GM13977 (cell line): ENCODE measurements around the gene FAM120A.

ENCODE experiments used
- DNase-seq: peaks from one replicate; pipeline ENCODE4 v3.0.0; 2012; ENCODE audit warnings: low spot score
- in situ Hi-C: fragments of 300-500 bp; cut with MboI; formaldehyde crosslinking; loops from one replicate; pipeline ENCODE4 v1.12.0; 2022; ENCODE audit warnings: low sequenced_read_pairs, low pct_unique_long_range_greater_than_20kb, mixed read lengths, inconsistent platforms; ENCODE audit not compliant: unreplicated experiment
- TF ChIP-seq, protein P1 (sequence below): IDR thresholded peaks from 2 replicates; pipeline ENCODE4 v1.5.1; 2012; ENCODE audit warnings: mild to moderate bottlenecking, control low read depth; ENCODE audit not compliant: insufficient read depth; ENCODE audit errors: extremely low read depth, missing control alignments

FAM120A gene

DNA sequence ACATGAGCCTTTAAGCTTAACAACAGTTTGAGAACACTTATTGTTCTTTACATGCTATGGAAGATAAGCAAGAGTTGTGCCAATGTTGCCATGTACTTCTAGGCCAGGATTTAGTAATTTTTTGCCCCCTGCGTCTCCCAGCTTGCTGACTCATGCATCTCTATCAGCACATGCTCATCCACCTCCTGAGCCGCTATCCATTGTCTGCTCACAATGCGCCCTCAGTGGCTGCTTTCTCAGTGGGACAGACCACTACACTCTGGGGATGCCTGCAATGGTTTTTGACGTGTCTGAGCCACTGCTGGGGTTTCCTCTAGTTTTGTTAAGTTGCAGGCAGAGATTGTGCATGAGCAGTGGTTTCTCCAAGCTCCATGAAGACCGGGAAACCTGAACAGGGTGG is 74.0 kb downstream of the FAM120A start:
- DNase-seq, result no peak
- in situ Hi-C loops, result no loop called here
- TF ChIP-seq, protein P1, sequence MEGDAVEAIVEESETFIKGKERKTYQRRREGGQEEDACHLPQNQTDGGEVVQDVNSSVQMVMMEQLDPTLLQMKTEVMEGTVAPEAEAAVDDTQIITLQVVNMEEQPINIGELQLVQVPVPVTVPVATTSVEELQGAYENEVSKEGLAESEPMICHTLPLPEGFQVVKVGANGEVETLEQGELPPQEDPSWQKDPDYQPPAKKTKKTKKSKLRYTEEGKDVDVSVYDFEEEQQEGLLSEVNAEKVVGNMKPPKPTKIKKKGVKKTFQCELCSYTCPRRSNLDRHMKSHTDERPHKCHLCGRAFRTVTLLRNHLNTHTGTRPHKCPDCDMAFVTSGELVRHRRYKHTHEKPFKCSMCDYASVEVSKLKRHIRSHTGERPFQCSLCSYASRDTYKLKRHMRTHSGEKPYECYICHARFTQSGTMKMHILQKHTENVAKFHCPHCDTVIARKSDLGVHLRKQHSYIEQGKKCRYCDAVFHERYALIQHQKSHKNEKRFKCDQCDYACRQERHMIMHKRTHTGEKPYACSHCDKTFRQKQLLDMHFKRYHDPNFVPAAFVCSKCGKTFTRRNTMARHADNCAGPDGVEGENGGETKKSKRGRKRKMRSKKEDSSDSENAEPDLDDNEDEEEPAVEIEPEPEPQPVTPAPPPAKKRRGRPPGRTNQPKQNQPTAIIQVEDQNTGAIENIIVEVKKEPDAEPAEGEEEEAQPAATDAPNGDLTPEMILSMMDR, result no peak

DNA sequence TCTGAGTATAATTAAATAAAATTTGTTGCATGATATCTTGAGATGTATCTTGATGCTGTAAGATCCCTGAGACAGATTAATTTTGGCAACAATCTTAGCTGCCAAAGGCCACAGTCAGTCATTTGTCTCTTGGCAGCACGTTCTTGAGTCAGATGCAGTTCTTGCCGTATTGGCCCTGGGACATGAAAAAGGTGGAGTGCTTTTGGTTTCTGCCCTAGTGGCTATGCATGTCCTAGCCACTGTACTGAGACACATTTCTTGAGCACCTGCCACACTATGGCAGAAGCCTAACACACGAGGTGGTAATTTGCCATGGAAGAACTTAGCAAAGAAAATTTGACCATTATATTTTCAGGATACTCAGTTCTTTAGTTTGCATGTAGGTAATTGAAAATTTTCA is 79.9 kb downstream of the FAM120A start:
- TF ChIP-seq, protein P1, result no peak
- no peak for DNase-seq
- in situ Hi-C loops, result no loop called here

DNA sequence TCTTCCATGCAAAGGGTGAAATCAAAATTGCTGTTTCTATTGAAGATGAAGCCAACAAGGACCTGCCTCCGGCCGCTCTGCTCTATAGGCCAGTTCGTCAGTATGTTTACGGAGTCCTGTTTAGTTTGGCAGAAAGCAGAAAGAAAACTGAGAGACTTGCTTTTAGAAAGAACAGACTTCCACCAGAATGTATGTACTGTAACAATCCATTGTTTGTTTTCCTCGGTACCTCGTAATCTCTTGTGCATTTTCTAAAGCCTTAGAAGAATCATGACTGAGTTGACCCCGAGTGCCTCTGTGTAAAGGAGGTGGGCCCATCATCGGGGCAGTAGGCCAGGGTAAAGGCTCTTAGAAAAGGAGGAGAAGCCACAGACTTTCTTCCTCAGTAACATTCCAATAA is 80.7 kb downstream of the FAM120A start:
- in situ Hi-C loops, result no loop called here
- TF ChIP-seq, protein P1, result no peak
- no peak for DNase-seq

DNA sequence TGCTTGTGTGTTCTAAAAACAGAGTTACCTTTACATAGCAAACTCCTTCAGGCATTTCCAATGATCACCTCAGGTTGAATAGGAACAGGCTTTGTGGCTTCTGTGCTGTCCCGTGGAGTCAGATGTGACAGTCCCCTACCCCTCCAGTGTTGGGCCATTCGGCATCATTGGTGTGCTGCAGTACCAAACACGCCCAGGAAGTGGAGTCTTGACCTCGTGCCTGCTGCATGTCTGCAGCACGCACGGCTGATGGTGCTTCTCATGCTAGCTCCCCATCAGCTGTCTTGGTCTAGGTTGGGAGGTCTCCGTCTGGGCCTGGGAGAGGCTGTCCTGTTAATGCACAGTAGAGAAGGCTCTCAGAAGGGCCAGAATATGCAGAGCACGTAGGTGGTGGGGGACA is 82.4 kb downstream of the FAM120A start:
- DNase-seq, result no peak
- TF ChIP-seq, protein P1, result no peak
- in situ Hi-C loops, result no loop called here

DNA sequence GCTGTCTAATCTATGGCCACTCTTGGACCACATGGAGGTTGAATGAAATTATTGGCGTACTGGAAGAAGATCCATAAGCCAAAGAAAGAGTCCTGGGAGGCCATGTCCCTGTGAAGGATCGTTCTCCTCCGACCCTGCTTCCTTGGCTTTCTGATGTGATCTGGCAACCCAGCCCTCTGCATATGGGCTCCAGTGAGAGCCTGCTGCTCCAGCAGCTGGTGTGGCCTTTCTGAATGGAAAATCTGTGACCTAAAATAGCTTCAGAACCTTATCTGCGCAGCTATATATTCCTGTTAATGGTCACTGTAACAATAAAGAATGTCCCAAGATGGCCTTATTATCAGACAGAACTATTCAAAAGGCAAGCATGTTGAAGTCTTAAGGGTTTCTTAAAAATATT is 84.7 kb downstream of the FAM120A start:
- in situ Hi-C loops, result no loop called here
- TF ChIP-seq, protein P1, result no peak
- DNase-seq, result no peak

DNA sequence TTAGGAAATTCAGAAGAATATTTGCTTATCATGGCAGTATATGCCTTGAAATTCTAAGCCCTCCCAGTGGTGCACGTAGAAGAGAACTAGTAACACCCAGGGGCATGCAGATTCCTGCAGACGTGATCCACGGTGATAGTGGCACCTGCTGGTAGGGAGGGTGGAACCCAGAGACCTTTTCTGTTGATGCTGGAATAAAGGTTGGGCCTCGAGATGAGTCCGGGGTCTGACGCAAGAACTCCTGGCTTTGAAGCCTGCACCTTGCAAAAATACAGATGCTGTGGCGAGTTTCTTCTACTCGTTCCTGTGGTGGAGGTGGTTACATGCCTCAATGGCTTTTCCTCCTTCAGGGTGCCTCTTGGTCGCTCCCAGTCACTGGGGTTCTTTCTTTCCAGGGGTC is 85.4 kb downstream of the FAM120A start:
- in situ Hi-C loops, result no loop called here
- TF ChIP-seq, protein P1, result no peak
- no peak for DNase-seq

DNA sequence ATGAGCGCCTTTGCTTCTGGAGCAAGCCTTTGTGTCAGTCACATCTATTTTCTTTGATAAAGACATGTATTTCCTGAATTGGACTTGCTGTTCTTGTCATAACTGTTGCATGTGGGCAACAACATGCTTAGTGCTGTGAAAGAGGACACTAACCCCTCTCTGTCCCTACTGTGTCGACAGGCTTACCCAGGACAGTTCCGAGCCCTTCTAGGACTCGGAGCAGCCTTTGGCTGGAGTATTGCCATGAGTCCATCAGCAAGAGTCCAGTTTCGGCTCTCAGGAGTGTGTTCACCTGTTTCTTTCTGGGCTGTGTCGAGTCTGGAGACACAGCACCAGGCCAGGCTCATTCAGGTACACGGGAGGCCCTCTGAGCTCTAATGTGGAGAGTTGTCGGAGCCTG is 88.8 kb downstream of the FAM120A start:
- DNase-seq, result no peak
- TF ChIP-seq, protein P1, result no peak
- in situ Hi-C loops, result no loop called here
